ENCODE measurements around the gene MPST.

GRCh38 chr22:37049224-37049623, 29.7 kb downstream of the MPST start:
- TF ChIP-seq CTCF (conservative IDR thresholded peaks at IDR 0.05; ENCODE audit: low read length), result no peak
- no peak for TF ChIP-seq EZH2phosphoT487 (IDR thresholded peaks at IDR 0.05; ENCODE audit: borderline replicate concordance)

Measured in Loucy (cell line).